HG02571 (cell line): Measurements from ENCODE around the gene INPP4A.
"Not testable (repeated sequence)": the region's sequence is repeated elsewhere in the genome, so short reads cannot be mapped to it uniquely, and the experiment has no call there.

Experiments
- ATAC-seq: cut with Tn5 transposase; IDR thresholded peaks from one replicate; pipeline ENCODE4 v1.9.1; 2021; ENCODE audit warnings: mild to moderate bottlenecking, moderate library complexity; ENCODE audit not compliant: unreplicated experiment

INPP4A gene

DNA sequence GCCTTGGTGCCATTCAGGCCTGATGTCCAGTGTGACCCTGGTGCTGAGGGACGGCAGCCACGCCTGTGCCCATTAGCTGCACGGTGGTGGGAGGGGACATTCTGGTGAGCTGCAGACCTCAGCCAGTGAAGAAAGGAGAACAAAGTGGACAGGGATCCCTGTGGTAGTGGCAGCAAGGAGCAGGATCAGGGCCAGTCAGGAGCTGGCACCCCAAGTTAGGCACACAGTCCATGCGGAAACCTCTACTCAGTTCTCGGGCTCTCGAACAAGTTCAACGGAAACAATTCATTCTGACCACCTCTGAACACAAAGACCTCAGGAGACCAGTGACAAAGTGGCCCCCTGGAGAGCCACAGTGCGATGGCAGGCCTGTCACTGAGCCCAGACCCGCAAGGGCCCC, 133.6 kb downstream of the INPP4A start:
- no peak for ATAC-seq

DNA sequence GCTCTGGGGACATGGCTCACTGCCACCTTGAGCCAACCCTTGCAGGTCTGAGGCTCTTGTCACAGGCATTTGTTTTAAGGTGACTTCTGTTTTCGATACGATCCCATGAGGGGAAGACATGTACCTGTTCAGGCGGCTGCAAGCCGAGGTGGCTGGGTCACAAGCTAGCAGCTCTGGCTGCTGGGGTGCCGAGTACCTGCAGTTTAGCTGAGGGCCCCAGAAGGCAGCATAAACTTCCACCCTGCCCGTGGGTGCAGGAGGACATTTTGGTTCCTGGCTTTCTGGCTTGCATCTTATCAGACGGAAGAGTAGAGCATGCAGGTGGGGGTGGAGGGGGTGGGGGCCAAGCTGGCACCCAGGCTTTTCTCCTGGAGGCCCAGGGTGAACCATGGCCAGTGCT, 135.3 kb downstream of the INPP4A start:
- no peak for ATAC-seq

DNA sequence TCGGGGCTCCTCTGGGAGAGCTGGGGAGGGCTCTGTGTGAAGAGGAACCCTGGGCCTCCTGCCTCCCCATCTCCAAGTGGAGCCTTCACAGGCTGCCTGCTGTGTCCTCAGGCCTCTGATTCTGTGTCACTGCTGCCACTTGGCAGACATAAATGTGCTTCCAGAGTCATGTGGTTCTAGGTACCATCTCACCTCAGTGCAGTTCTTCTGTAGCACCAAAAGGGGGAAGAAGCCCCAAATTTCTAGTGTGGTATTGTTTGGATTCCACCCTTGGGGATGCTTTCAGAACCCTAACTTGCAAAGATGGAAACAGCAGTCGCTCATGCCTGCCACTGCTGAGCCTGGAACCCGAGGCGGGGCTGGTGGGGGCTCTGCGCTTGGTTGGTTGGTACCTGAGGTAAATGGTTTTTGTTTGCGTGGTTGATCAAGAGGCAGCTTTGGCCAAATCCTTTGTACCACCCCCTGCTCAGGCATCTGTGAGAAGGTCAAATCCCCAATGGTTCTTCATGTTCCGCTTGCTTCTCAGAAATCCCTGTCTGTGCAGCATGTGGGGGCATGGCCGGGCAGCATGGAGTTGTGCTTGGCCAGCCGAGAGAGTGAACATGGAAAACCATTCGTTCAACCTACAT, 136.1 kb downstream of the INPP4A start:
- ATAC-seq = no peak

DNA sequence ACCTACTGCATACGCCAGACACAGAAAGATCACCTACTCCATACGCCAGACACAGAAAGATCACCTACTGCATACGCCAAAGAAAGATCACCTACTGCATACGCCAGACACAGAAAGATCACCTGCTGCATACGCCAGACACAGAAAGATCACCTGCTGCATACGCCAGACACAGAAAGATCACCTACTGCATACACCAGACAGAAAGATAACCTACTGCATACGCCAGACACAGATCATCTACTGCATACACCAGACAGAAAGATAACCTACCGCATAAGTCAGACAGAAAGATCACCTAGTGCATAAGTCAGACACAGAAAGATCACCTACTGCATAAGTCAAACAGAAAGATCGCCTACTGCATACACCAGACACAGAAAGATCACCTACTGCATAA, 137.9 kb downstream of the INPP4A start:
- no peak for ATAC-seq

DNA sequence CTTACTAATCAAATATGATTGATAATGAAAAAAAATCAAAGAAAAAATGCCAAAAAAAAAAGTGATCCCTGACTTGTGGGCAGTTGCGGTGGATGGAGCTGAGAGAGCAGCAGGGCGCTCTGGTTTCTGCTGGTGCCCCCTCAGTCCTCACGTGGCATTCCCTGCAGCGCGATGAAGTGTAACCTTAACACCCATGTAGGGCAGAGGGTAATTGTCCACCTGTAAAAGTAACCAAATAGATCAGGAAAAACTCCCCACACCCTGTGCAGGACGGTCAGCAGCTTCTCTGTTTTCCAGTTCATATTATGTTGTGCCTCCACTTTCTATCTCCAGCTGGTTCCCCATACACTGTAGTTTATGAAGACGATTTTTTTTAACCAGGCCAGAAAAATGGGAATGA, 138.6 kb downstream of the INPP4A start:
- no peak for ATAC-seq

DNA sequence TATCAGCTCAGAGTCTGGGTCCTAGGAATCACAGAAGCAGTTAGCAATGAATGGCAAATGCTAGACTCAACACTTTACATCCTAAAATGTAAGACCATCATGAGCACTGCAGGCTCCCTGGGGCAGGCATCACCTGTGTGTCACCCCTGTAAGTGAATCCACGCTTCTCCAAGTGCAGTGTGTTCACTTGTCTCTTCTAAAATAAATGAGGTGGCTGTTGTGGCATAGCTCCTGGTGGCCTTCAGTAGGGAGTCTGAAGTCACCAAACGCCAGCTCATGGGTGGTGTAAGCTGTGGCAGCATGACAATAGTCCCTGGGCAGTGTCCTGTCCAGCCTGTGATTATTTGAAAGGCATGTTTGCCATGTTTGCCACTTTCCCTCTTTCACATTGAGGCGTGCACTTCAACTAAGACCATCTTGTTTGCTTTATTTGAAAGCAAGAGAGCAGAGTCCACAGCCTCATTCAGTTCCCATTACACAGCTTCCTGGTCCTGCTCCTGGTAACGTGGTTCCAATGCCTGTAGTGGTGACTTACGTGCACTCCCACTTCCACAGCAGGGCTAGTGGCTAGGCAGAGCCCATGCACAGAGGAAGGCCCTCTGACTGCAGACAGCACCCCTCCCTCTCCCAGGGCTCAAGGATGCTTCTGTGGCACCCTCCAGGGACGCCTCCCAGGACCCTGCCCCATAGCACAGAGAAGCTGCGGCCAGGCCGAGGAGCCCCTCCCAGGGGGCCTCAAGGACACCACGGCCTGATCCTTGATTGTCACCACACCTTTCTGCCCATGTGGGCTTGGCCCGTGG, 139.4 kb downstream of the INPP4A start:
- ATAC-seq = no peak

DNA sequence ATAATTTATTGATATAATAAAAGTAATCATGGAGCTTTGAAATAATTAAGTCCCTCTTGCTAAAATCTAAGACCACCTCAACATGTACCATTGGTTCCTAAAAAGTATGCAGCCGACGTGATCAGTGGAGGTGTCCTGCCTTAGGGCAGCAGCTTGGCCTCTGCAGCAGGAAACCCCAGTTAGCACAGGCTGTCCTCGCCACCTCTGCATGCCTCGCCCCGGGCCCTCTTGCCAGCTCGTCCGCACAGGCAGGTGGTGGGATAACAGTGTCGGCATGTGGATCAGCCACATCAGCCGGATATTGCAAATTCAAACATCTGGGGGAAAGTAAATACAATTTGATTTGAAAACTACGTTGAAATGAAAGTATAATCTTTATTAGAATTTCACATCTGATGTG, 140.7 kb downstream of the INPP4A start:
- ATAC-seq = no peak

DNA sequence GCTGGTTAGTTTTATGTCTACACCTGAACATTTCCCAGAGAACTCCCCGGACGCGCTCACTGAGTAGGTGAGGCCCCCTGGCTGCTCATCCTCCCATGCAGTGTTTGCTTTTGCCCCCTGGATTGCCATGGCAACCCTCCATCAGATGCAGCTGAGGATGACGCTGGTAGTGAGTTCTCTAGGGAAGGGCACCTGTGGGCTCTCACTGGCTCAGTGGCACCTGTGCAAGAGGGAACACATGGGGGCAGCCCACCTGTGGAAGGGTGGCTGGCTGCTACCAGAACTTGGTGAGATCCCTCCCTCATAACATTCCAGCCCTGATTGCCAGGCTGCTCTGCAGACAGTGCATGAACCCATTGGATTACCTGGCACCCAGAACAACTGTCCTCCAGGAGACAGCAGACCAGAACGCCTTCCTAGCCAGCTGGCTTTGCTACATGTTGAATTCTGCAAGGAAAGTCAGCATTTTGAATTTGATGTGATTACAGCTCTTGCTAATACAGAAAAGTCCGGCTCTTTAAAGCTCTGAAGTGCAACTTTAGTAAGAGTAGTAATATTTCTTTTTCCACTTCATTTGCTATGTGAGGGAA, 142.0 kb downstream of the INPP4A start:
- no peak for ATAC-seq

DNA sequence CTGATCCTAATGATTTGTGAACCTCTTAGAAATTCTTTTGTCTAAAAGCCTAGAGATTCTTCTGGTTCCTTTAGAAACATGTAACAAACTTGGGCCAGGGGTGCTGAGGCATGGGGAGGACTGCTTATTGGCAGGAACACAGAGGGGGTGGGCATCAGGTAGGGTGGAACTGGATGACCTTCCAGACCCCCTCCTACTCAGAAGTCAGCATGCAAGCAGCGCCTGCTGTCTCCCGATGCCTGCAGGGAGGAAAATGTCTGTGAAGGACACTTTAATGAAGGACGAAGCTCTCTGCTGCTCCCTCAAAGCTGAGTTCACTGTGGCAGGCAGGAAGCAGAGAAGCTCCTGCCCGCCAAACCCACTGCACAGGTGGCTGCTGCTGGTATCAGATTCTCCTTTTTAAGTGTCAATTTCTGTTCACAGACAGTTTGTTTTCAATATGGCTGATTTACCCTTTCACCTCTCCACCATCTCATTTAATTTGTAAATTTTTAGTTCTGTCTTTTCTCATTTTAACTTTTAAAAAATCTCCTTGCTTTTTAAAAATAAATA, 144.3 kb downstream of the INPP4A start:
- ATAC-seq = no peak

DNA sequence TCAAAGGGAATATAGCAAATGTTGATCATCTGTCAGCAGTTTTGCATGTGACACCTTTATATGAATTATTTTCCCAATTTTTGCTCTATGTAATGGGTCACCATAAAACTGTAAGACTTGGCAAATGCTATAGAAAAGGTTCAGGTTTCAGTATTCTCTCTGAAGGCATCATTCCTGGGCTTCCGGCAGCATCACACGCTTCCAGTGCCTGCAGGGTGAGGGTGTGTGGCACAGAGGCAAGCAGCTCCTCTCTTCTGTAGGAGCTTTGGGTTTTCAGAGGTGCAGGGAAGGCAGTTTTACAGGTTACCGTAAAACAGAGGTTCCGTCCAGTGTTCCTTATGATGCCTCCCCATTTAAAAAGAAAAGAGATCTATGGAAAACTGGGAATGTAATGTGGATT, 144.8 kb downstream of the INPP4A start:
- no peak for ATAC-seq

DNA sequence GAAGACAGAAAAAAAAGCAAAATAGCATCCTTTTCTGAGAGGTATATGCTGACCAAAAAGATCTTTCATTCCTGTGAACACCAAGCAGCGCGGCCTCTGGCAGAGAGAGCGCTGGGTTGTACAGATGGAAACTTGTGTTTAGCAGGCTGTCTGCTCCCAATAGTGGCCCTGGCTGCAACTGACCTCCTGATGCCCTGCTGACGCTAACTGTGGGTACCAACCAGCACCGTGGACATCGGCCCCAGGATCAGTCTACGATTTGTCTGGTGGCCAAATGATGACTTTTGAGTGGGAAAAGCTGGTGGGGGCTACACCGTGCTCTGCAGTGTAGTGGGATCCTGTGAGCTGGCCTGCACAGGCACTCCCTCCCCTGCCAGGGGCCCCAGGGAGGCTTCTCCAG, 147.9 kb downstream of the INPP4A start:
- ATAC-seq = no peak

DNA sequence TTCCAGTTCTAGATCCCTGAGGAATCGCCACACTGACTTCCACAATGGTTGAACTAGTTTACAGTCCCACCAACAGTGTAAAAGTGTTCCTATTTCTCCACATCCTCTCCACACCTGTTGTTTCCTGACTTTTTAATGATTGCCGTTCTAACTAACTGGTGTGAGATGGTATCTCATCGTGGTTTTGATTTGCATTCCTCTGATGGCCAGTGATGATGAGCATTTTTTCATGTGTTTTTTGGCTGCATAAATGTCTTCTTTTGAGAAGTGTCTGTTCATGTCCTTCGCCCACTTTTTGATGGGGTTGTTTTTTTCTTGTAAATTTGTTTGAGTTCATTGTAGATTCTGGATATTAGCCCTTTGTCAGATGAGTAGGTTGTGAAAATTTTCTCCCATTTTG, 150.0 kb downstream of the INPP4A start:
- not testable (repeated sequence) for ATAC-seq

DNA sequence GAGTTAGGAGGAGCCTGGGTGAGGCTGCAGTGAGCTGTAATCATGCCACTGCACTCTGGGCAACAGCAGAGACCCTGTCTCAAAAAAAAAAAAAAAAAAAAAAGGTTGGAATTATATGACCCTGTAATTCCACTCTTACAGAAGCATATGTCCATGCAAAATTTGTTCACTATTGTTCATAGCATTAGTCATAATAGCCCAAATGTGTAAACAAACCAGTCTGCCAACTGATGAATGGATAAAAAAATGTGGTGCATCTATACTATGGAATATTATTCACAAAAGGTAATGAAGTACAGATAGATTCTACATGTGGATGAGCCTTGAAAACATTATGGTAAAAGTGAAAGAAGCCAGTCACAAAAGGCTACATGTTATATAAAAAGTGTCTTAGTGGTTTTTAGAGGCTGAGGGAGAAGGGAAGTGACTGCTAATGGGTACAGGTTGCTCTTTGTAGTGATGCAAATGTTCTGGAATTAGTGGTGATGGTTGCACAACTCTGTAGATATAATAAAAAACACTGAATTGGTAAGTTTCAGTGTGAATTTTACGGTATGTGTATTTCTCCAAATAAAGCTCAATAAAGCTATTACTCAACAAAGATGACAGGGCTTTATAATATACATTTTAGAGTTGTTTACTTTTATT, 154.2 kb downstream of the INPP4A start:
- ATAC-seq = no peak

DNA sequence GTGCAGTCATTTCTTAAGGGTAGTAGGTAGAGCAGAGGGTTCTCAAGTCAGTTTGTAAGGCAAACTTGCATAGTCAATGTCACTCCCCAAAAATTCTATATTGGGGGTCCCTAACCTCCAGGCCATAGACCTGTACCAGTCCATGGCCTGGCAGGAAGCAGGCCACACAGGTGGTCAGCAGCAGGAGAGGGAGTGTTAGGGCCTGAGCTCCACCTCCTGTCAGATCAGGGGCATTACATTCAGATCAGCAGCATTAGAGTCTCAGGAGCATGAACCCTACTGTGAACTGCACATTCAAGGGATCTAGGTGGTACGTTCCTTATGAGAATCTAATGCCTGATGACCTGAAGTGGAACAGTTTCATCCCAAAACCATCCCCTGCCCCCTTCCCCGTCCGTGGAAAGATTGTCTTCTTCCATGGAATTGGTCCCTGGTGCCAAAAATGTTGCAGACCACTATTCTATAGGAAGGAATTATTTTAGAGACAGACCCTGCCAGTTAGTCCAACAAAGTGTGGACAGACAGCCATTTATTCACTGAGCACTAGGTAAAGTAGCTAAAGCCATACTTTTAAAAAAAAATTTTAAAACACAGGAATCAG, 157.0 kb downstream of the INPP4A start:
- ATAC-seq = no peak

DNA sequence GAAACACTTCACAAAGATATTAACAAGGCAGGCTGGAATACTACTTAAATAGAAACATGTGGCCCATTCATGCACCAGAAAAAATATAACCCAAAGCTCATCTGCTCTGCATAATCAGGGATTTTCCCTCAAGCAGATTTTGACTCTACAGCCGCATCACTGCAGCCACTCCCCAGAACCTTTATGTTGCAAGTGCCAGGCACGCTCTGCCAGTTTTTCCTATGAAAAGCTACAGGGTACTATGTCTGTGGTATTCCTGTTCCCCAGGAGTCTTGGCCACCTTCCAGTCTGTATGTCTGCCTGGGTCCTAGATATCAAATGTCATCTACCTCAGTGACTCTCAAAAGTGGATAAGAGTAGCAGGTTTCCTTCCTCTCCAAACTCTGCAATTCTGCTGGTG, 159.9 kb downstream of the INPP4A start:
- no peak for ATAC-seq

DNA sequence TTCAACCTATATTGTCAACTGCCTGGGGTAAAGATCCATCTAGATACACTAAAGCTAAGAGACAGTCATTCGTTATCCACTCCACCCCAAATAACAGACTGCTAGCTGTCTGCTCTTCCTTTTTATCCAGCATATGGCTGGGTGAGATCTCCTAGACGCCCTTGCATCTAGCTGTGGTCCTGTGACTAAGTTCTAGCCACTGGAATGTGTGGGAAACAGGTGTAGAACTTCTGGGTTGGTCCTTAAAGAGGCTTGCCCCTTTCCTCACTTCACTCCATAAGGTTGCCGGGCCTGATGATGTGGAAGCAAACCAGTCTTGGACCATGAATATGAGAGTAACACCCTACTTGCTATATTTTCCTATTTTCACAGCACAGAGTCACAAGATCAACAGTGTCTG, 160.4 kb downstream of the INPP4A start:
- ATAC-seq = no peak

DNA sequence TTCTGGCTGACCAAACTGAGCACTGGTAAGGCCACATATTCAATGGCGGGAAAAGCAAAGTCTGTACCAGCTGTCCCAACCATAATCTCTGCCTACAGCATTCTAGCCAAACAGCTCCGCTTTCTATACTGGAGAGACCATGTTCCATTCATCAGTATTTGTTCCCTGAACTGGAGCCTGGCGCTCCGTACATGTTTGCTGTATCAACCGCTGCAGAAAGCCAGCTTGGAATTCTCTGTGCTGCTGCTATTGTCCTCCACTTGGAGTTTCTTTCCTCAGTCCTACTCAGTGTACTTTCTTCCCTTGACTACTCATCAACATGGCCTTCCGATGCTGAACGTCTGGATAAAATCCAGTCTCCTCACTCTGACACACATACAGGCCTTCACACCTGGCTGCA, 161.8 kb downstream of the INPP4A start:
- ATAC-seq = no peak

DNA sequence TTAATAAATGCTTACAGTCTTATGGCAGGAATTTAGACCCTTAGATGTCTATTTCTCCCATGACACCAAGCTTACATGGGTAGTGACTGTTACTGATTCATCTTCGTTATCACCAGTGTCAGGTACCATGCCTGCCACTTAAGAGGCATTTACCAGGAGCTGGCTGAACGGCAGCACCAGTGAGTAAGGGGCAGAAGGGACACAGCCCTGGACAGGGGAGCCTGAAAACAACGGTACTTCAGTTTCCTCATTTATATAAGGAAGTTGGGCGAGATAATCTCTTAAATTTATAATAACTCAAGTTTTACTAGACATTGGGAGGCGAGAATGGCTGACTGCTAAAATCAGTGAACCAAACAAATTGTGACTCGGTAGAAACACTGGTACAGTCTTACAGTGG, 162.4 kb downstream of the INPP4A start:
- no peak for ATAC-seq

DNA sequence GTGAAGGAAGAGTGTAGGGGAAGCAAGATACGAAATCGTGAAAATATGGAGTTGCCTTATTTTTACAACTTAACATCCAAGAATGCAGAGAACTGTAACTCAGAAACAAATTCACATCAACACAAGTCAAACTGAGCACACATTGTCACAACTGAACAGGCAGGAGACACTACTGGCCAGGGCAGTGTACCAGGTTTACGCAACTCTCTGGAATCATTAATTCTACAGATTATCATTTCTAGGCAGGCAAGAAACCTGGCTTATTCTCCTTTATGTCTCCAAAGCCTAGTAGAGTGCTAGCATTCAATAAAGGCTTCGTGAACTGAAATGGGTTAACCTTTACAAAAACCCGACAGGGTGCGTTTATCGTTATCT, 163.1 kb downstream of the INPP4A start:
- ATAC-seq = no peak

DNA sequence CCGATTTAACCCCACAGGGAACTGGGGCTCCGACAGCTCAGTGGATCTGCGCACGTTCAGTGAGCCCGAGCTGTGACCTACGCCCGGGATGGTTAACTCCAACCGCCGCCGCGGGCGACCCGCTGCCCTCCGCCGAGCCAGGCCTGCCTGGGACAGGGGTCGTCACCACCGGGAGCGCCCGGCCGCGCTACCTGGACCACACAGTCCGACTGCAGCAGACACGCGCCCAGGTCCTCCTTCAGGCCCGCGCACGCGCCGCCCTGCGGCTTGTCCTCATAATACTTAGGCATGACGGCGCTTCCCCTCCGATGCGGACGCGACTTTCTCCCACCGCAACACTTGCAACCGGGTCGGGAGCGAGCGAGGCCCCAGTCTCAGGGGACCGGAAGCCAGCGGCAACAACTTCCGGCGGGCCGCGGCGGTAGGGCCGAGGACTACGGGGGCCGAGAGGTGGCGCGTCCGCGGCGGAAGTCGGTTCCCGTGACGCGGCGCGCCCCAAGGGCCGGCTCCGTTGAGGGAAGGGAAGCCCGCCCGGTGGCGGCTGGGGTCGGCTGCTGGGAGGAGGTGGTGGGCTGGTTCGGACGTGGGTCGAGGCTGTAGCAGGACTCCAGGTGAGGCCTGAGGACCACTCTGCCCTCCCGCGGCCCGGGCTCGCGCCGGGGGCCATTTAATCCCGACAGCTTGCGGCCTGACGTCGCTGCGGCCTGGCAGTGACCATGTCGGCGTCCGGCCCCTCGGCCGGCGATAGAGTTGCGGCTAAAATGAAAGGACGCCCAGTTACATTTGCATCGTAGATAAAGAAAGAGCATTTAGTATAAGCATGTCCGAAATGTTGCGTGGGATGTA, 163.7 kb downstream of the INPP4A start, which contains the start of the genes COA5 and UNC50:
TSS of gene COA5 (minus strand) at position 397 of the 846 bp plus-strand sequence. CDS start at position 290, 107 bp downstream.
TSS of gene UNC50 (plus strand) at position 474 of the 846 bp plus-strand sequence. CDS start 1,171 bp downstream, outside the sequence.
- peak; percentile 92 for ATAC-seq
